ENCODE measurements around the gene DEUP1. TPM values are rescaled to one million over a fixed set of nuclear protein-coding genes. Genes with fewer than 3 reads are reported as not detected.

Gene DEUP1
- total RNA-seq, 6 donors from 2014 or later = 1.0 to 3.1 TPM; not detected in 4

GRCh38 chr11:93484716-93485115 lies 154.2 kb downstream of the DEUP1 start:
- no peak overlapping the region for H3K4me3 ChIP-seq
- H3K4me1 ChIP-seq = peaks cover 0 to 11% (median 4%) of the 10 kb centered on the region in 4 donors
- 77 to 79% methylated on average over 3 of the region's 3 CpGs for WGBS, 2 donors
- H3K9me3 ChIP-seq = no peaks in the 10 kb centered on the region
- H3K27me3 ChIP-seq = no peaks in the 10 kb centered on the region
- ATAC-seq (ENCODE audit: low FRiP score in 2 of 2) (no peak), DNase-seq (no peak)
- peaks cover 0 to 3% (median 0%) of the 10 kb centered on the region in 4 donors for H3K36me3 ChIP-seq
- no peak for TF ChIP-seq CTCF (IDR thresholded peaks at IDR 0.05)
- TF ChIP-seq POLR2A (IDR thresholded peaks at IDR 0.05) = no peak
- TF ChIP-seq EP300 (IDR thresholded peaks at IDR 0.05) = no peak
- no peak overlapping the region for H3K27ac ChIP-seq

GRCh38 chr11:93485983-93486382 lies 155.4 kb downstream of the DEUP1 start:
- H3K27me3 ChIP-seq = no peaks in the 10 kb centered on the region
- 91 to 96% methylated on average over 1 to 2 of the region's 2 CpGs for WGBS, 2 donors
- H3K4me3 ChIP-seq = no peak overlapping the region
- no peak overlapping the region for H3K27ac ChIP-seq
- H3K4me1 ChIP-seq = peaks cover 0 to 11% (median 4%) of the 10 kb centered on the region in 4 donors
- TF ChIP-seq POLR2AphosphoS5 (IDR thresholded peaks at IDR 0.05) = no peak
- no peak for TF ChIP-seq EP300 (IDR thresholded peaks at IDR 0.05)
- TF ChIP-seq POLR2A (IDR thresholded peaks at IDR 0.05) = no peak
- no peak for TF ChIP-seq CTCF (IDR thresholded peaks at IDR 0.05)
- H3K9me3 ChIP-seq = no peaks in the 10 kb centered on the region
- peaks cover 0 to 3% (median 0%) of the 10 kb centered on the region in 4 donors for H3K36me3 ChIP-seq
- DNase-seq (no peak), ATAC-seq (ENCODE audit: low FRiP score in 2 of 2) (no peak)

GRCh38 chr11:93487032-93487483 lies 156.5 kb downstream of the DEUP1 start:
- Histone ChIP-seq H3K4me3 (no peak overlapping the region), H3K27me3 (no peaks in the 10 kb centered on the region), H3K9me3 (no peaks in the 10 kb centered on the region), H3K36me3 (peaks cover 0 to 3% (median 0%) of the 10 kb centered on the region in 4 donors), H3K4me1 (peaks cover 0 to 11% (median under 1%) of the 10 kb centered on the region in 4 donors), H3K27ac (no peak overlapping the region)
- ATAC-seq (ENCODE audit: low FRiP score in 2 of 2) = no peak
- no peak for DNase-seq
- TF ChIP-seq CTCF (IDR thresholded peaks at IDR 0.05) = no peak
- no peak for TF ChIP-seq POLR2AphosphoS5 (IDR thresholded peaks at IDR 0.05)
- no peak for TF ChIP-seq POLR2A (IDR thresholded peaks at IDR 0.05)
- no peak for TF ChIP-seq EP300 (IDR thresholded peaks at IDR 0.05)
- WGBS, 2 donors = 35 to 48% methylated on average over 7 of the region's 7 CpGs

Other genes with a start within 250 kb of the DEUP1 start
- gene SLC36A4, start 132.8 kb upstream of the DEUP1 start, total RNA-seq = 10 to 100 TPM; 11.4 to 37.9 (median 16.7) TPM
- 10 to 100 TPM; 13.6 to 62.4 (median 42.1) TPM for gene SMCO4, start 212.6 kb downstream of the DEUP1 start, total RNA-seq